Measurements from ENCODE around the gene PAGR1. TPM values are rescaled to one million over a fixed set of nuclear protein-coding genes. Genes with fewer than 3 reads are reported as not detected.
A peak's percentile ranks its signal among the peaks of the same experiment; 100 is the strongest.

Gene PAGR1
- total and polyA plus RNA-seq, 2 of the 13 experiments (the other 11 are each of a cell fraction or from before 2014, with no cell fraction given): 9.8 to 66.4 TPM

GRCh38 chr16:29806641-29807425 is 9.1 kb upstream of the PAGR1 start (continued):
- no peak for TF ChIP-seq PRDM10 (CRISPR knock-in tag; IDR thresholded peaks at IDR 0.05; ENCODE audit: low read depth)
- TF ChIP-seq HIC2 (CRISPR knock-in tag; IDR thresholded peaks at IDR 0.05; ENCODE audit: low read depth): no peak
- TF ChIP-seq CBX1 (IDR thresholded peaks at IDR 0.05; ENCODE audit: low read depth): no peak
- TF ChIP-seq GABPB1 (CRISPR knock-in tag; IDR thresholded peaks at IDR 0.05): peak; percentile 50; the same call in 1 of the 2 replicates
- TF ChIP-seq ZNF558 (CRISPR knock-in tag; IDR thresholded peaks at IDR 0.05; ENCODE audit: borderline replicate concordance): no peak
- TF ChIP-seq KMT2A (CRISPR knock-in tag; IDR thresholded peaks at IDR 0.05): no peak
- no peak for TF ChIP-seq ZNF572 (CRISPR knock-in tag; IDR thresholded peaks at IDR 0.05)
- TF ChIP-seq HNRNPUL1 (IDR thresholded peaks at IDR 0.05; ENCODE audit: low read depth, low read length): no peak
- TF ChIP-seq ZNF652 (CRISPR knock-in tag; IDR thresholded peaks at IDR 0.05; ENCODE audit: borderline replicate concordance, low read depth): no peak
- TF ChIP-seq KLF12 (CRISPR knock-in tag; IDR thresholded peaks at IDR 0.05; ENCODE audit: borderline replicate concordance): 0 out of 2 replicates have a peak, but pooled peaks have one; percentile 55
- no peak for TF ChIP-seq ZNF30 (CRISPR knock-in tag; IDR thresholded peaks at IDR 0.05)
- no peak for TF ChIP-seq MAFF (IDR thresholded peaks at IDR 0.05; ENCODE audit: low read depth, low read length)
- TF ChIP-seq ZNF713 (CRISPR knock-in tag; IDR thresholded peaks at IDR 0.05): no peak
- TF ChIP-seq PRPF4 (IDR thresholded peaks at IDR 0.05; ENCODE audit: low read depth, low read length, poor library complexity, severe bottlenecking): no peak
- TF ChIP-seq HOXA9 (CRISPR knock-in tag; IDR thresholded peaks at IDR 0.05; ENCODE audit: borderline replicate concordance): no peak; the same call in 1 of the 2 replicates
- TF ChIP-seq ZNF83 (CRISPR knock-in tag; IDR thresholded peaks at IDR 0.05; ENCODE audit: borderline replicate concordance): no peak
- TF ChIP-seq ZNF275 (CRISPR knock-in tag; IDR thresholded peaks at IDR 0.05; ENCODE audit: borderline replicate concordance): no peak
- TF ChIP-seq ZNF660 (CRISPR knock-in tag; IDR thresholded peaks at IDR 0.05; ENCODE audit: borderline replicate concordance, low read depth): no peak
- TF ChIP-seq SP1 (IDR thresholded peaks at IDR 0.05): no peak
- TF ChIP-seq SP1 (CRISPR knock-in tag; IDR thresholded peaks at IDR 0.05): peak; percentile 78
- no peak for TF ChIP-seq ZNF44 (CRISPR knock-in tag; IDR thresholded peaks at IDR 0.05)
- no peak for TF ChIP-seq ZNF841 (CRISPR knock-in tag; IDR thresholded peaks at IDR 0.05; ENCODE audit: borderline replicate concordance)
- no peak; the same call in 1 of the 2 replicates for TF ChIP-seq MIER3 (CRISPR knock-in tag; IDR thresholded peaks at IDR 0.05; ENCODE audit: borderline replicate concordance)
- TF ChIP-seq TCF7L2 (IDR thresholded peaks at IDR 0.05; ENCODE audit: low read depth, low read length): no peak
- TF ChIP-seq ZNF343 (CRISPR knock-in tag; IDR thresholded peaks at IDR 0.05): no peak

Measured in HepG2 (cell line).